A549 (cell line): Measurements from ENCODE around the gene ODAD3. TPM values are rescaled to one million over a fixed set of nuclear protein-coding genes. Genes with fewer than 3 reads are reported as not detected.

ENCODE experiments used
- ATAC-seq, 2 experiments: fragments of 200-7000 bp in 1 of 2; fragments of >200 bp in 1 of 2; cut with Nextera tagmentation in 1 of 2; cut with Tn5 transposase in 1 of 2; 3 replicates each; pipeline versions ENCODE4 v1.8.0 to v1.9.1; 2018 to 2020; ENCODE audit warnings: mild to moderate bottlenecking in 1 of 2, moderate library complexity in 1 of 2
- CTCF ChIA-PET: fragments of 300-600 bp; sonication (Branson Sonifier 250); formaldehyde crosslinking; extraction: SDS; loops from one replicate; lab custom pipeline; 2021; ENCODE audit warnings: antibody characterized with exemption, inconsistent platforms; lab: Yijun Ruan, JAX
- POLR2A ChIA-PET: fragments of 350-600 bp; formaldehyde crosslinking; extraction: SDS; loops from one replicate; lab custom pipeline; 2021; ENCODE audit warnings: antibody characterized with exemption, inconsistent platforms; lab: Yijun Ruan, JAX
- DNase-seq, 2 experiments: peaks; one replicate each; pipeline versions ENCODE4 v3.0.0 to v3.0.0-alpha.2; 2011 to 2016; ENCODE audit warnings: low read depth in 1 of 2, low spot score in 1 of 2
- FAIRE-seq: peaks from 2 replicates; lab custom pipeline; 2011; peaks lifted over from hg19 to GRCh38; lab: Jason Lieb, UNC
- H3K27ac ChIP-seq, 2 experiments: fragments of >200 bp; sonication (Bioruptor Twin); formaldehyde crosslinking; 3 replicates each; pipeline ENCODE4 v1.5.1; 2016 to 2017
- H3K4me1 ChIP-seq: fragments of >200 bp; sonication (Bioruptor Twin); formaldehyde crosslinking; 3 replicates; pipeline ENCODE4 v1.6.1; 2016
- H3K4me2 ChIP-seq: fragments of >200 bp; sonication (Bioruptor Twin); formaldehyde crosslinking; 3 replicates; pipeline ENCODE4 v1.6.1; 2016
- H3K4me3 ChIP-seq: fragments of >200 bp; sonication (Bioruptor Twin); formaldehyde crosslinking; 3 replicates; pipeline ENCODE4 v1.5.1; 2016
- H3K9me3 ChIP-seq: fragments of >200 bp; sonication (Bioruptor Twin); formaldehyde crosslinking; 3 replicates; pipeline ENCODE4 v1.6.1; 2016
- ATOH8 ChIP-seq: fragments of 250-450 bp; sonication (Bioruptor Pico); IDR thresholded peaks from 2 replicates; pipeline ENCODE4 v1.5.0; 2020; ENCODE audit warnings: low read depth, mild to moderate bottlenecking, moderate library complexity
- BHLHE40 ChIP-seq: IDR thresholded peaks from 2 replicates; pipeline ENCODE4 v1.6.1; 2012; ENCODE audit warnings: low read depth, low read length, inconsistent platforms
- CEBPB ChIP-seq, 2 experiments: fragments of >200 bp in 1 of 2; sonication (Bioruptor Twin) in 1 of 2; formaldehyde crosslinking in 1 of 2; IDR thresholded peaks; 2 replicates each; pipeline ENCODE4 v1.6.1; 2012 to 2016
- CHD4 ChIP-seq: fragments of 200-600 bp; sonication (generic); IDR thresholded peaks from 2 replicates; pipeline ENCODE4 v1.6.1; 2016; ENCODE audit warnings: antibody characterized with exemption, mild to moderate bottlenecking, borderline replicate concordance
- EHF ChIP-seq: fragments of 250-450 bp; sonication (Bioruptor Pico); IDR thresholded peaks from 2 replicates; pipeline ENCODE4 v1.5.0; 2020; ENCODE audit warnings: mild to moderate bottlenecking
- EP300 ChIP-seq, 2 experiments: fragments of >200 bp; sonication (Bioruptor Twin); formaldehyde crosslinking; IDR thresholded peaks; 2 replicates in 1 of 2; 3 replicates in 1 of 2; pipeline ENCODE4 v1.6.1; 2016 to 2017
- ESRRA ChIP-seq: fragments of 150-350 bp; IDR thresholded peaks from 2 replicates; pipeline ENCODE4 v1.6.1; 2014; ENCODE audit warnings: mild to moderate bottlenecking, low read length, borderline replicate concordance
- FOSB ChIP-seq: fragments of 250-450 bp; sonication (Bioruptor Pico); IDR thresholded peaks from 2 replicates; pipeline ENCODE4 v1.5.0; 2020; ENCODE audit warnings: mild to moderate bottlenecking, moderate library complexity
- GATA3 ChIP-seq: IDR thresholded peaks from 2 replicates; pipeline ENCODE4 v1.6.1; 2012; ENCODE audit warnings: borderline replicate concordance
- HMGXB4 ChIP-seq: fragments of 250-450 bp; sonication (Bioruptor Pico); IDR thresholded peaks from 2 replicates; pipeline ENCODE4 v1.5.0; 2021; ENCODE audit warnings: mild to moderate bottlenecking, moderate library complexity, borderline replicate concordance
- HOXA7 ChIP-seq: fragments of 250-450 bp; sonication (Bioruptor Pico); IDR thresholded peaks from 2 replicates; pipeline ENCODE4 v1.5.0; 2020; ENCODE audit warnings: mild to moderate bottlenecking, moderate library complexity
- HOXB5 ChIP-seq: fragments of 250-450 bp; sonication (Bioruptor Pico); IDR thresholded peaks from 2 replicates; pipeline ENCODE4 v1.5.0; 2020; ENCODE audit warnings: mild to moderate bottlenecking, moderate library complexity
- JUN ChIP-seq, 2 experiments: fragments of >200 bp; sonication (Bioruptor Twin); formaldehyde crosslinking; IDR thresholded peaks; 2 replicates in 1 of 2; 3 replicates in 1 of 2; pipeline ENCODE4 v1.6.1; 2016 to 2017
- JUNB ChIP-seq: fragments of >200 bp; sonication (Bioruptor Twin); formaldehyde crosslinking; IDR thresholded peaks from 2 replicates; pipeline ENCODE4 v1.6.1; 2016
- KDM1A ChIP-seq: fragments of 200-600 bp; sonication (generic); IDR thresholded peaks from 2 replicates; pipeline ENCODE4 v1.6.1; 2016; ENCODE audit warnings: low read depth, mild to moderate bottlenecking
- KDM5A ChIP-seq: fragments of 200-600 bp; sonication (generic); IDR thresholded peaks from 2 replicates; pipeline ENCODE4 v1.6.1; 2016; ENCODE audit warnings: antibody characterized with exemption, mild to moderate bottlenecking
- MAFK ChIP-seq: fragments of 450-650 bp; IDR thresholded peaks from 2 replicates; pipeline ENCODE4 v1.6.1; 2014; ENCODE audit not compliant: partially characterized antibody
- MAX ChIP-seq: IDR thresholded peaks from 2 replicates; pipeline ENCODE4 v1.6.1; 2012
- MYC ChIP-seq: IDR thresholded peaks from 2 replicates; pipeline ENCODE4 v1.6.1; 2012; ENCODE audit warnings: mild to moderate bottlenecking, inconsistent platforms, low read length, improper control_type of control experiment, borderline replicate concordance
- NPAS2 ChIP-seq: fragments of 250-450 bp; sonication (Bioruptor Pico); IDR thresholded peaks from 2 replicates; pipeline ENCODE4 v1.8.0; 2022; ENCODE audit warnings: mild to moderate bottlenecking, moderate library complexity, borderline replicate concordance
- RARB ChIP-seq: fragments of 250-450 bp; sonication (Bioruptor Pico); IDR thresholded peaks from 2 replicates; pipeline ENCODE4 v1.8.0; 2021; ENCODE audit warnings: mild to moderate bottlenecking, moderate library complexity
- RNF2 ChIP-seq: fragments of 200-600 bp; sonication (generic); IDR thresholded peaks from 2 replicates; pipeline ENCODE4 v1.6.1; 2016; ENCODE audit warnings: low read depth, mild to moderate bottlenecking, antibody characterized with exemption, moderate library complexity, borderline replicate concordance
- SMC3 ChIP-seq: fragments of >200 bp; sonication (Bioruptor Twin); formaldehyde crosslinking; IDR thresholded peaks from 3 replicates; pipeline ENCODE4 v1.6.1; 2018; ENCODE audit warnings: inconsistent platforms
- SREBF2 ChIP-seq: fragments of 450-650 bp; IDR thresholded peaks from 2 replicates; pipeline ENCODE4 v1.6.1; 2014; ENCODE audit warnings: mild to moderate bottlenecking, moderate library complexity
- ZFP36 ChIP-seq: fragments of 450-650 bp; IDR thresholded peaks from 2 replicates; pipeline ENCODE4 v1.6.1; 2014; ENCODE audit warnings: borderline replicate concordance; ENCODE audit not compliant: partially characterized antibody
- WGBS: methylation state at CpG from one replicate; pipeline ENCODE4 v1.1.6; 2017; ENCODE audit errors: missing lambda C conversion rate; 5-methylcytosine and 5-hydroxymethylcytosine counted together
- polyA plus RNA-seq, 4 experiments: library from polyadenylated mRNA; depleted of rRNA in 3 of 4; stranded (reverse); fragments of >200 nt; fragmentation: RNase III in 1 of 4; extraction: RNeasy Plus Mini Kit Qiagen cat#74134 plus additional on column Dnase treatment in 1 of 4; gene quantifications; 2 replicates in 3 of 4; 3 replicates in 1 of 4; pipeline ENCODE4 v1.2.3, GENCODE V29; 2011 to 2017

The ODAD3 gene
- polyA plus RNA-seq, 2 of the 4 experiments (the other 2 are of a cell fraction) = 0.70 to 0.99 TPM

GRCh38 chr19:11420429-11421370 is 14.2 kb downstream of the ODAD3 start:
- TF ChIP-seq CEBPB (IDR thresholded peaks at IDR 0.05) = peak; percentile 32 to 78; a peak in 3 of 4 replicates
- no peak for TF ChIP-seq NPAS2
- H3K4me3 ChIP-seq = no peak overlapping the region
- no peaks in the 10 kb centered on the region for H3K9me3 ChIP-seq
- no peaks in the 10 kb centered on the region for H3K4me1 ChIP-seq
- 72% methylated on average over 31 of the region's 46 CpGs for WGBS
- CTCF ChIA-PET = interaction anchor here (3.0 to 6.3 kb wide), 3 partner anchors 38 to 62 kb away, joined by 9 to 40 read pairs (median 20); partner anchors contain the start of gene EPOR
- POLR2A ChIA-PET = interaction anchor here (1.9 to 3.5 kb wide), 2 partner anchors 39 to 46 kb away, joined by 5 to 11 read pairs; partner anchors contain the start of gene SWSAP1
- ATAC-seq = no peak
- DNase-seq = no peak
- no peak for FAIRE-seq
- H3K27ac ChIP-seq = no peak overlapping the region
- H3K4me2 ChIP-seq = no peak overlapping the region

GRCh38 chr19:11418549-11419506 is 16.1 kb downstream of the ODAD3 start, which contains the start of gene RGL3:
RGL3 (minus strand) TSS chr19:11419314; CDS start chr19:11419278, 36 bp downstream.
- Histone ChIP-seq H3K4me3 (peak within 1 kb of the TSS; percentile 55), H3K27ac (peak within 1 kb of the TSS; percentile 51 to 76; a peak in 5 of 6 replicates), H3K9me3 (no peaks in the 10 kb centered on the region), H3K4me2 (peak within 1 kb of the TSS; percentile 85), H3K4me1 (no peaks in the 10 kb centered on the region)
- TF ChIP-seq HOXB5 (CRISPR knock-in tag) (no peak), KDM1A (no peak), EHF (CRISPR knock-in tag) (no peak), EP300 (IDR thresholded peaks at IDR 0.05) (no peak), MAFK (no peak), CHD4 (no peak), HOXA7 (CRISPR knock-in tag) (no peak), ATOH8 (CRISPR knock-in tag) (no peak), KDM5A (no peak), GATA3 (no peak), SMC3 (no peak), MAX (no peak)
- no peak for DNase-seq
- ChIA-PET CTCF (interaction anchor here (0.7 to 6.3 kb wide), 6 partner anchors 12 to 64 kb away, joined by 3 to 40 read pairs (median 3); partner anchors contain the start of genes EPOR, ODAD3 and PRKCSH), POLR2A (interaction anchor here (1.0 to 3.5 kb wide), 2 partner anchors 16 to 44 kb away, joined by 3 to 11 read pairs; partner anchors contain the start of genes ODAD3 and SWSAP1)
- peak; percentile 72 to 81 for ATAC-seq
- 16% methylated on average over 13 of the region's 72 CpGs for WGBS
- FAIRE-seq = no peak

- DNase-seq (no peak), FAIRE-seq (no peak), ATAC-seq (peak; percentile 9 to 10; a peak in 4 of 6 replicates)
- Histone ChIP-seq H3K4me1 (no peaks in the 10 kb centered on the region), H3K4me2 (peak overlapping the region; percentile 85), H3K4me3 (peak overlapping the region; percentile 55), H3K9me3 (no peaks in the 10 kb centered on the region), H3K27ac (peak overlapping the region in 1 of 2 experiments; percentile 76; a peak in 3 of 6 replicates)
- TF ChIP-seq ESRRA (no peak), HMGXB4 (no peak), BHLHE40 (no peak), RNF2 (no peak), SMC3 (no peak), ATOH8 (CRISPR knock-in tag) (no peak), NPAS2 (no peak), RARB (CRISPR knock-in tag) (no peak), ZFP36 (no peak), FOSB (CRISPR knock-in tag) (no peak), JUNB (no peak), JUN (IDR thresholded peaks at IDR 0.05) (no peak), MYC (no peak), SREBF2 (no peak)
- ChIA-PET POLR2A (no interaction called here), CTCF (interaction anchor here (0.7 to 6.3 kb wide), 3 partner anchors 17 to 65 kb away, joined by 3 to 40 read pairs (median 3); partner anchors contain the start of genes EPOR and ODAD3)
- 30% methylated on average over 10 of the region's 16 CpGs for WGBS
These were observed 16.8 kb downstream of the ODAD3 start for GRCh38 chr19:11418094-11418548.
